A549 (cell line): ENCODE measurements around the gene DCDC2. TPM values are rescaled to one million over a fixed set of nuclear protein-coding genes. Genes with fewer than 3 reads are reported as not detected.

Source experiments
- ATAC-seq, 2 experiments: fragments of 200-7000 bp in 1 of 2; fragments of >200 bp in 1 of 2; cut with Nextera tagmentation in 1 of 2; cut with Tn5 transposase in 1 of 2; 3 replicates each; pipeline versions ENCODE4 v1.8.0 to v1.9.1; 2018 to 2020; ENCODE audit warnings: mild to moderate bottlenecking in 1 of 2, moderate library complexity in 1 of 2
- CTCF ChIA-PET: fragments of 300-600 bp; sonication (Branson Sonifier 250); formaldehyde crosslinking; extraction: SDS; loops from one replicate; lab custom pipeline; 2021; ENCODE audit warnings: antibody characterized with exemption, inconsistent platforms; lab: Yijun Ruan, JAX
- POLR2A ChIA-PET: fragments of 350-600 bp; formaldehyde crosslinking; extraction: SDS; loops from one replicate; lab custom pipeline; 2021; ENCODE audit warnings: antibody characterized with exemption, inconsistent platforms; lab: Yijun Ruan, JAX
- DNase-seq, 2 experiments: peaks; one replicate each; pipeline versions ENCODE4 v3.0.0 to v3.0.0-alpha.2; 2011 to 2016; ENCODE audit warnings: low read depth in 1 of 2, low spot score in 1 of 2
- FAIRE-seq: peaks from 2 replicates; lab custom pipeline; 2011; peaks lifted over from hg19 to GRCh38; lab: Jason Lieb, UNC
- H3K27ac ChIP-seq, 2 experiments: fragments of >200 bp; sonication (Bioruptor Twin); formaldehyde crosslinking; 3 replicates each; pipeline ENCODE4 v1.5.1; 2016 to 2017
- H3K4me1 ChIP-seq: fragments of >200 bp; sonication (Bioruptor Twin); formaldehyde crosslinking; 3 replicates; pipeline ENCODE4 v1.6.1; 2016
- H3K4me2 ChIP-seq: fragments of >200 bp; sonication (Bioruptor Twin); formaldehyde crosslinking; 3 replicates; pipeline ENCODE4 v1.6.1; 2016
- H3K4me3 ChIP-seq: fragments of >200 bp; sonication (Bioruptor Twin); formaldehyde crosslinking; 3 replicates; pipeline ENCODE4 v1.5.1; 2016
- H3K9me3 ChIP-seq: fragments of >200 bp; sonication (Bioruptor Twin); formaldehyde crosslinking; 3 replicates; pipeline ENCODE4 v1.6.1; 2016
- CHD4 ChIP-seq: fragments of 200-600 bp; sonication (generic); IDR thresholded peaks from 2 replicates; pipeline ENCODE4 v1.6.1; 2016; ENCODE audit warnings: antibody characterized with exemption, mild to moderate bottlenecking, borderline replicate concordance
- CTCF ChIP-seq: fragments of >200 bp; sonication (Bioruptor Twin); formaldehyde crosslinking; IDR thresholded peaks from 3 replicates; pipeline ENCODE4 v1.5.1; 2016
- E2F6 ChIP-seq: IDR thresholded peaks from 2 replicates; pipeline ENCODE4 v1.6.1; 2012; ENCODE audit warnings: low read depth, borderline replicate concordance
- EHMT2 ChIP-seq: fragments of 200-600 bp; sonication (generic); IDR thresholded peaks from 2 replicates; pipeline ENCODE4 v1.6.1; 2016; ENCODE audit warnings: antibody characterized with exemption, low read depth, mild to moderate bottlenecking, moderate library complexity
- EP300 ChIP-seq, 2 experiments: fragments of >200 bp; sonication (Bioruptor Twin); formaldehyde crosslinking; IDR thresholded peaks; 2 replicates in 1 of 2; 3 replicates in 1 of 2; pipeline ENCODE4 v1.6.1; 2016 to 2017
- FOSL2 ChIP-seq, 2 experiments: fragments of 450-650 bp in 1 of 2; fragments of >200 bp in 1 of 2; sonication (Bioruptor Twin) in 1 of 2; formaldehyde crosslinking; IDR thresholded peaks; 2 replicates each; pipeline versions ENCODE4 v1.5.0 to v1.6.1; 2016 to 2020; ENCODE audit warnings: mild to moderate bottlenecking in 1 of 2, moderate library complexity in 1 of 2
- GATA3 ChIP-seq: IDR thresholded peaks from 2 replicates; pipeline ENCODE4 v1.6.1; 2012; ENCODE audit warnings: borderline replicate concordance
- HDAC2 ChIP-seq: fragments of 200-600 bp; sonication (generic); IDR thresholded peaks from 2 replicates; pipeline ENCODE4 v1.6.1; 2016
- HOXB5 ChIP-seq: fragments of 250-450 bp; sonication (Bioruptor Pico); IDR thresholded peaks from 2 replicates; pipeline ENCODE4 v1.5.0; 2020; ENCODE audit warnings: mild to moderate bottlenecking, moderate library complexity
- KDM1A ChIP-seq: fragments of 200-600 bp; sonication (generic); IDR thresholded peaks from 2 replicates; pipeline ENCODE4 v1.6.1; 2016; ENCODE audit warnings: low read depth, mild to moderate bottlenecking
- KDM5A ChIP-seq: fragments of 200-600 bp; sonication (generic); IDR thresholded peaks from 2 replicates; pipeline ENCODE4 v1.6.1; 2016; ENCODE audit warnings: antibody characterized with exemption, mild to moderate bottlenecking
- MAFK ChIP-seq: fragments of 450-650 bp; IDR thresholded peaks from 2 replicates; pipeline ENCODE4 v1.6.1; 2014; ENCODE audit not compliant: partially characterized antibody
- MAX ChIP-seq: IDR thresholded peaks from 2 replicates; pipeline ENCODE4 v1.6.1; 2012
- MYC ChIP-seq: IDR thresholded peaks from 2 replicates; pipeline ENCODE4 v1.6.1; 2012; ENCODE audit warnings: mild to moderate bottlenecking, inconsistent platforms, low read length, improper control_type of control experiment, borderline replicate concordance
- NPAS2 ChIP-seq: fragments of 250-450 bp; sonication (Bioruptor Pico); IDR thresholded peaks from 2 replicates; pipeline ENCODE4 v1.8.0; 2022; ENCODE audit warnings: mild to moderate bottlenecking, moderate library complexity, borderline replicate concordance
- NR3C1 ChIP-seq: fragments of >200 bp; sonication (Bioruptor Twin); formaldehyde crosslinking; IDR thresholded peaks from 3 replicates; pipeline ENCODE4 v1.6.1; 2017
- PBX3 ChIP-seq: IDR thresholded peaks from 2 replicates; pipeline ENCODE4 v1.6.1; 2012
- POLR2AphosphoS2 ChIP-seq: conservative IDR thresholded peaks from 2 replicates; pipeline ENCODE4 v1.6.1; 2012; ENCODE audit warnings: low read length, improper control_type of control experiment, inconsistent platforms
- RAD21 ChIP-seq, 2 experiments: fragments of >200 bp in 1 of 2; sonication (Bioruptor Twin) in 1 of 2; formaldehyde crosslinking in 1 of 2; IDR thresholded peaks in 1 of 2; conservative IDR thresholded peaks in 1 of 2; 2 replicates in 1 of 2; 3 replicates in 1 of 2; pipeline ENCODE4 v1.6.1; 2012 to 2018; ENCODE audit warnings: inconsistent platforms in 1 of 2
- RARB ChIP-seq: fragments of 250-450 bp; sonication (Bioruptor Pico); IDR thresholded peaks from 2 replicates; pipeline ENCODE4 v1.8.0; 2021; ENCODE audit warnings: mild to moderate bottlenecking, moderate library complexity
- SMC3 ChIP-seq: fragments of >200 bp; sonication (Bioruptor Twin); formaldehyde crosslinking; IDR thresholded peaks from 3 replicates; pipeline ENCODE4 v1.6.1; 2018; ENCODE audit warnings: inconsistent platforms
- TP53 ChIP-seq: fragments of 250-450 bp; sonication (Bioruptor Pico); IDR thresholded peaks from 2 replicates; pipeline ENCODE4 v1.5.0; 2021; ENCODE audit warnings: mild to moderate bottlenecking, moderate library complexity
- ZFP36 ChIP-seq: fragments of 450-650 bp; IDR thresholded peaks from 2 replicates; pipeline ENCODE4 v1.6.1; 2014; ENCODE audit warnings: borderline replicate concordance; ENCODE audit not compliant: partially characterized antibody
- ZSCAN20 ChIP-seq: fragments of 250-450 bp; sonication (Bioruptor Pico); IDR thresholded peaks from 2 replicates; pipeline ENCODE4 v1.8.0; 2022; ENCODE audit warnings: mild to moderate bottlenecking, moderate library complexity
- WGBS: methylation state at CpG from one replicate; pipeline ENCODE4 v1.1.6; 2017; ENCODE audit errors: missing lambda C conversion rate; 5-methylcytosine and 5-hydroxymethylcytosine counted together
- polyA minus RNA-seq: library from RNA; depleted of rRNA, polyadenylated mRNA; stranded (reverse); fragments of >200 nt; gene quantifications from 2 replicates; pipeline ENCODE4 v1.2.3, GENCODE V29; 2011; rRNA and poly(A)+ RNA removed
- polyA plus RNA-seq, 4 experiments: library from polyadenylated mRNA; depleted of rRNA in 3 of 4; stranded (reverse); fragments of >200 nt; fragmentation: RNase III in 1 of 4; extraction: RNeasy Plus Mini Kit Qiagen cat#74134 plus additional on column Dnase treatment in 1 of 4; gene quantifications; 2 replicates in 3 of 4; 3 replicates in 1 of 4; pipeline ENCODE4 v1.2.3, GENCODE V29; 2011 to 2017
- TF ChIP-seq, protein P1 (sequence below): fragments of 450-650 bp; IDR thresholded peaks from 2 replicates; pipeline ENCODE4 v1.6.1; 2014; ENCODE audit warnings: antibody characterized with exemption

DCDC2 gene
- polyA plus RNA-seq (2011; rRNA removed) (7.9 and 9.4 TPM in 2 replicates), polyA plus RNA-seq (2017; fragmentation: RNase III; extraction: RNeasy Plus Mini Kit Qiagen cat#74134 plus additional on column Dnase treatment) (7.9 to 9.1 TPM (median 8.0 TPM) in 3 replicates), polyA minus RNA-seq (3.8 and 7.2 TPM in 2 replicates)
- polyA plus RNA-seq (2012; cell fraction: cytosol; rRNA removed) = 2.9 TPM in 2 replicates
- 3.4 and 3.5 TPM in 2 replicates for polyA plus RNA-seq (2012; cell fraction: nucleus; rRNA removed)

DNA sequence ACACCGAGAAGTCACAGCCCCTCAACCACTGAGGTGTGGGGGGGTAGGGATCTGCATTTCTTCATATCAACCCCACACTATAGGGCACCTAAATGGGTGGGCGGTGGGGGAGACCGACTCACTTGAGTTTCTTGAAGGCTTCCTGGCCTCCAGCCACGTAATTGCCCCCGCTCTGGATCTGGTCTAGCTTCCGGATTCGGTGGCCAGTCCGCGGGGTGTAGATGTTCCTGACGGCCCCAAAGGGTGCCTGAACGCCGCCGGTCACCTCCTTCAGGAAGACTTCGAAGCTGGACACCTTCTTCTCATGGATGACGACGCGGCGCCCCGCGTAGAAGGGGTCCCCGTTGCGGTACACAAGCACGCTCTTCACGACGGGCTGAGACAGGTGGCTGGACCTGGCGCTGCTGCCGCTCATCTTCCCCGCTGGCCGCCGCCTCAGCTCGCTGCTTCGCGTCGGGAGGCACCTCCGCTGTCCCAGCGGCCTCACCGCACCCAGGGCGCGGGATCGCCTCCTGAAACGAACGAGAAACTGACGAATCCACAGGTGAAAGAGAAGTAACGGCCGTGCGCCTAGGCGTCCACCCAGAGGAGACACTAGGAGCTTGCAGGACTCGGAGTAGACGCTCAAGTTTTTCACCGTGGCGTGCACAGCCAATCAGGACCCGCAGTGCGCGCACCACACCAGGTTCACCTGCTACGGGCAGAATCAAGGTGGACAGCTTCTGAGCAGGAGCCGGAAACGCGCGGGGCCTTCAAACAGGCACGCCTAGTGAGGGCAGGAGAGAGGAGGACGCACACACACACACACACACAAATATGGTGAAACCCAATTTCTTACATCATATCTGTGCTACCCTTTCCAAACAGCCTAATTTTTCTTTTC lies at the start of gene DCDC2:
DCDC2 (minus strand) TSS at position 724 of the 883 bp plus-strand sequence; CDS start at position 415, 309 bp downstream.
- DNase-seq = peak; percentile 24 to 76
- Histone ChIP-seq H3K4me3 (peak within 1 kb of the TSS; percentile 63), H3K4me1 (peaks cover 14% of the 10 kb centered on the region; the same call in 2 of the 3 replicates), H3K9me3 (no peaks in the 10 kb centered on the region), H3K4me2 (peak within 1 kb of the TSS; percentile 87), H3K27ac (peak within 1 kb of the TSS; percentile 79 to 87)
- ATAC-seq = peak; percentile 71 to 74
- no peak for FAIRE-seq
- ChIA-PET CTCF (interaction anchor here (0.9 to 3.5 kb wide), 6 partner anchors 9 to 75 kb away, joined by 3 to 21 read pairs (median 5); no protein-coding TSS in a partner anchor), POLR2A (no interaction called here)
- no peak for TF ChIP-seq RARB (CRISPR knock-in tag)
- peak; percentile 40; the same call in 1 of the 2 replicates for TF ChIP-seq E2F6
- TF ChIP-seq MAFK = no peak
- TF ChIP-seq KDM1A = no peak
- TF ChIP-seq HDAC2 = no peak; the same call in 1 of the 2 replicates
- TF ChIP-seq RAD21 (conservative IDR thresholded peaks at IDR 0.05 in 1 of 2, IDR thresholded peaks at IDR 0.05 in 1 of 2) = no peak
- no peak for TF ChIP-seq GATA3
- TF ChIP-seq CTCF = 0 out of 3 replicates have a peak, but pooled peaks have one; percentile 6
- TF ChIP-seq KDM5A = no peak
- TF ChIP-seq ZSCAN20 (CRISPR knock-in tag) = no peak
- no peak for TF ChIP-seq NR3C1
- no peak for TF ChIP-seq MYC
- no peak for TF ChIP-seq CHD4
- TF ChIP-seq, protein P1, sequence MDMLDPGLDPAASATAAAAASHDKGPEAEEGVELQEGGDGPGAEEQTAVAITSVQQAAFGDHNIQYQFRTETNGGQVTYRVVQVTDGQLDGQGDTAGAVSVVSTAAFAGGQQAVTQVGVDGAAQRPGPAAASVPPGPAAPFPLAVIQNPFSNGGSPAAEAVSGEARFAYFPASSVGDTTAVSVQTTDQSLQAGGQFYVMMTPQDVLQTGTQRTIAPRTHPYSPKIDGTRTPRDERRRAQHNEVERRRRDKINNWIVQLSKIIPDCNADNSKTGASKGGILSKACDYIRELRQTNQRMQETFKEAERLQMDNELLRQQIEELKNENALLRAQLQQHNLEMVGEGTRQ = no peak
- no peak for TF ChIP-seq HOXB5 (CRISPR knock-in tag)
- peak; percentile 4; the same call in 1 of the 3 replicates for TF ChIP-seq SMC3
- TF ChIP-seq MAX = peak; percentile 50; the same call in 1 of the 2 replicates
- TF ChIP-seq TP53 = no peak
- no peak for TF ChIP-seq ZFP36
- no peak for TF ChIP-seq POLR2AphosphoS2
- no peak for TF ChIP-seq NPAS2 (CRISPR knock-in tag)
- no peak for TF ChIP-seq FOSL2 (IDR thresholded peaks at IDR 0.05)
- TF ChIP-seq FOSL2 (CRISPR knock-in tag; IDR thresholded peaks at IDR 0.05) = no peak
- no peak for TF ChIP-seq EP300 (IDR thresholded peaks at IDR 0.05)
- no peak for TF ChIP-seq EHMT2
- no peak for TF ChIP-seq PBX3
- WGBS = 3% methylated on average over 28 of the region's 61 CpGs
